Muscle of back (tissue), 13 donors: Measurements from ENCODE around the gene OR1C1. TPM values are rescaled to one million over a fixed set of nuclear protein-coding genes. Genes with fewer than 3 reads are reported as not detected.
"Not testable (repeated sequence)": the region's sequence is repeated elsewhere in the genome, so short reads cannot be mapped to it uniquely, and the experiment has no call there.

Experiments
- DNase-seq, 3 donors: peaks; one replicate each; pipeline versions ENCODE4 v3.0.0 to v3.0.0-alpha.2; 2013
- long read RNA-seq, 9 donors: transcript quantifications; one replicate each; lab custom pipeline, GENCODE V29; 2026
- polyA plus RNA-seq, 10 donors: library from polyadenylated mRNA; unstranded; fragments of 120-200 nt; gene quantifications; one replicate each; pipeline ENCODE4 v1.2.1, GENCODE V29; 2013; ENCODE audit not compliant: insufficient read length in 10 of 10

OR1C1 gene
- not detected for polyA plus RNA-seq
- long read RNA-seq, donor 1 = 0 reads
- long read RNA-seq, donor 2 = 0 reads
- long read RNA-seq, donor 3 = 0 reads
- long read RNA-seq, donor 4 = 0 reads
- long read RNA-seq, donor 5 = 0 reads
- long read RNA-seq, donor 6 = 0 reads
- long read RNA-seq, donor 7 = 0 reads
- long read RNA-seq, donor 8 = 0 reads
- long read RNA-seq, donor 9 = 0 reads

DNA sequence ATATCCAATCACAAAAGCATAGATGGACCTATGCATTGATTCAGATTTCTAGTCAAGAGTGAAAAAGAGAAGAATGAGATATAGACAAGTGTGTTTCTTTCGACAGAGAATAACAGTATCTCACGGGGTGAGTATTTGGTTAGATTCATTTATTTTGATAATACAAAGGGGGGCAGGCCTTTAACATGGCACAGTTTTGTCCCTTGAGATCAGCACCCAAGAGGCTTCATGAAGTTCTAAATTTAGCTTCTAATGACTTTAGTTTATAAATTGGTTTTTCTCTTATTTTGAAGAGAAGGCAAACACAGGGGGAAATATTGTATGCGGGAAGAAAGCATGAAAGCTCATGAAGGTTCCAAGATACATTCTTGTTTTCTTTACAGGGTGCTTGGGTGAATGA lies at the start of gene OR1C1:
Gene OR1C1 (minus strand): TSS at position 101 of the 400 bp plus-strand sequence. CDS start 2,150 bp downstream, outside the sequence.
- no peak for DNase-seq

DNA sequence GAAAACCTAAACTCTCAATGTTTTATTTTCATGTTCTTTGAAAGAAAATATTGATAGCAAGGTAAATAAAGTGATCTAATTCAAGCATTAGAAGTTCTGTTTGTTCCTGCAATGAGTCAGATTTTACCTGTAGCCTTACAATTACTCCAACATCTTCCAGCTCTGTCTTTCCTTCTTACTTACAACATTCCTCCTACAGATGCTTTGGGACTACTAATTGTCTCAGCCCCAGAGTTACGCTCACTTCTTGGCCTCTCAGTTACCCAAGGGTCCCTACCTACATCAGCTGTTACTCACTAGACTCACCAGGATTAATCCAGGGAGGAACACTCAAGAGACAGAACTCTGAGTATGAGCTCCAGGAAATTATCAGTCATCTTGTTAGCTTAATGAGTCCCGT lies 37.2 kb upstream of the OR1C1 start:
- DNase-seq = no peak

DNA sequence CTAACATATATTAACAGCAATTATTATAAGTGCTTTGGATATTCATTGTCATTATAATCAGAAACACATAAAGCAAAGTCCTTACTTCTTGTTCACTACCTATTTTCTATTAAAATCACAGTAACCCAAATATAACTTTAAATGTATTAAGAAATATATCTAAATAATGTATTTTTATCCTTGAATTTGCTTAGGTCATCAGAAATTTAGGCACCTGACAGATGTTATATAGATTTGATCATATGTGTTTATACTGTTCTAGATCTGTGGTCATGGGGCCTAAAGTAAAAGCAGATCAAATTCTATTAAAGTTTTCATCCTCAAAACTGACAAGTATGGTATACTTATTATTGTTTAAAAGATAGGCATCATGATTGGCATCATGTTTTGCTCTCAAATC lies 9.2 kb upstream of the OR1C1 start:
- DNase-seq = no peak

GRCh38 chr1:247754311-247754710 lies 6.0 kb downstream of the OR1C1 start:
- not testable (repeated sequence) for DNase-seq

GRCh38 chr1:247749870-247750269 lies 10.5 kb downstream of the OR1C1 start:
- no peak for DNase-seq

DNA sequence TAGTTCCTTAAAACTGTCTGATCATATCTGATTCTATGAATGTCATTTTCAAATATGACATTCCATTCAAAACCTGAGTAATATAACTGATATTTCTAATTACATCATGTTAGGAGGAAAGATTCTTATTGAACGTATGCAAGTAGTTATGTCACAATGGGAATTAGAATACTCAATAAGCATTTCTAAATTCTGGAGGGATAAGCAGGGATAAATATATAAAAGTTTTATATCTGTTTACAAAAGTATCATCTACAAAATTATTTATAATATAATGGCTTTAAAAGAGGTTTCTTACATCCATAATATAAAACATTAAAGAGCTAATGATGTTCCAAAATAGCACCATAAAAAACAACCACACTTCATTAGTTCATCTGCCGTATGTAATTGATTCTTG lies 12.3 kb downstream of the OR1C1 start, which contains the start of gene OR14A2:
Gene OR14A2 (minus strand): TSS at position 101 of the 400 bp plus-strand sequence.
- no peak for DNase-seq

- no peak for DNase-seq
These were observed 12.7 kb downstream of the OR1C1 start for GRCh38 chr1:247747616-247748015.

GRCh38 chr1:247746391-247746935 lies 13.9 kb downstream of the OR1C1 start:
- no peak for DNase-seq

- not testable (repeated sequence) for DNase-seq
These were observed 18.1 kb downstream of the OR1C1 start for GRCh38 chr1:247742215-247742760.

DNA sequence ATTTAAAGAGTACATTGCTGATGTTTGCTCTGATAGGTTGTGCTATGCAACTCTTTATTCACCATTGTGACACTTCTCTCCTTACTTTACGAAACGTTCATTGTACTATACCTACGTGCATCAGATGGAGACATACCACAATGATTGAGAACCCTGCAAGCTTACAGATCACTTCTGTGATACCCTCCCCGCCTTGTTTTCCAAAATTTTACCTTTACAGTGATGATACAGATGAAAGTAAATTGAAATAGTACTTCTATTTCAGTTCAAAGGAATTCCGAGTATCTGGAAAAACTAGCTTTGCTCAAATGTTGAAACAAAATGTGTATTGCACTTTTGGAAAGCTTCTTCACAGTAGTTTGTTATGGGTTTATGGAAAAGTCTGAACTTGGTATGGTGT lies 18.6 kb downstream of the OR1C1 start:
- DNase-seq = no peak

DNA sequence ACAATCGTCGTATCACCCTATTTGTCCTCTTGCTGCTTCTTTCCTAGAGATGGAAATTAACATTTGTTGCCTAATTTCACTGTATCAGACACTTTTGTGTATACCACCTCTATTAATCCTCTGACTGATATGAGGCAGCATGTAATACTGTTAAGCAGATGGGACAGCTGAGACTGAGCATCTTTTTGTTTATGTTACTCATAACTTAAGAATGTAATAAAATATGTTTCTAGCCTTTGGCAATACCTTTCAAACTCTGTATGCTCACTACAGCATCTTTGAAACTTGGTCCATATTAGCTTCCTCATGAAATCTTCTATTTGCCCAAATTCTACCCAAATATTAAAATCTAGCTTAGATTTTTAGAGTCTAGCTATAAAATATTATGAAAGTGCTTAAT lies 19.6 kb downstream of the OR1C1 start:
- DNase-seq = no peak

- DNase-seq = no peak
These were observed 22.0 kb downstream of the OR1C1 start, which contains the start of gene OR14K1 for GRCh38 chr1:247738315-247738714. Gene OR14K1 (plus strand): TSS chr1:247738615. CDS start chr1:247738615, 0 bp downstream.

DNA sequence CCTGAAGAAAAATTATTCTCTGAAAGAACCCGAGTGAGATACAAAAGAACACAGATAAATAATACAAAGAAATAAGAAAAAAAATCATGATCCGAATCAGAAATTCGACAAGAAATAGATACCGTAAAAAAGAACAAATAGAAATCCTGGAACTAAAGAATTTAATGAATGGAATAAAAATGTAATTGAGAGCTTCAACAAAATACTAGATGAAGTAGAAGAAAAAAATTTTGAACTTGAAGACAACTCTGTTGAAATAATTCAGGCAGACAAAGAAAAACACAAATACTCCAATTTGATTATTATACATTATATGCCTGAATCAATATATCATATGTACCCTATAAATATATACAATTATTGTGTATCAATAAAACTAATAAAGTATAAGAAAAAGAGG lies 39.1 kb downstream of the OR1C1 start:
- no peak for DNase-seq

DNA sequence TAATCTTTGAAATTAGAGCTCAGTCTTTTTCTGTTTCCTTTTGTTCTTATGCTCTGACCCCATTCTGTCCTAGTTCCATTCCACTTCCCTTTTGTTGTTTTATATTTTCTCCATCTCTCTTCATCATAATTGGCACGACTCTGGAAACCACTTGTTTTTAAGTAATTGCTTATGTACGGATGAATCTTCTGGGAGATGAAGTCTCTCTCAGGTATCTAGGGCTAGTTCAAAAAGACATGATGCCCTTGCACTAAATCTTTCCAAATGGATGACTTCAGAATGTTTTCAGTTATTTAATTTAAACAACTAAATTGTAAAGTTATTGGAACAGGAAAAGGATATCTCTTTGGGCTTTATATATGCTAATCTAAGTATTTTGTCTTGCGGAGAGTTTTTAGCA lies 43.8 kb downstream of the OR1C1 start, which contains the start of gene OR6F1:
Gene OR6F1 (minus strand): TSS at position 101 of the 400 bp plus-strand sequence. CDS start 3,891 bp downstream, outside the sequence.
- no peak for DNase-seq

DNA sequence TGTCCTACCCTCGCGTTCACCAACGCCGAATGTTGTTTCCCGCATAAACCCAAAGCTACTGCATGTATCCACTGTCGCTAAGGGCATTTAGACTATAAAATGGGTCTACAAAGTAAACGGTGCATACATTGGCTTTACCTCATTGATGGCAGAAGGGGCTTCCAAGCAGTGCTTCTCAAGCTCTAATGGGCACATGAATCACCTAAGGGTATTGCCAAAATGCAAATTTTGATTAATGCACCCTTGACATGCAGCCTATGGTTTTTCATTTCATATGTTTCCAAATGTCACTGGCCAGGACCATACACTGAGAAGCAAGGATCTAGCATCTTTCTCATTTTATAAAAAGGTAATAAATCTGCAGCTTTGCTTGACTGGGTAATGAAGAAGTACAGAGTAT lies 46.6 kb downstream of the OR1C1 start:
- no peak for DNase-seq

- not testable (repeated sequence) for DNase-seq
These were observed 49.7 kb downstream of the OR1C1 start for GRCh38 chr1:247710681-247711080.

Other genes starting within 250 kb of the OR1C1 start
- under 1 TPM; 0.04 to 0.33 (median 0.18) TPM for gene OR2C3, start 224.1 kb downstream of the OR1C1 start, polyA plus RNA-seq
- gene GCSAML, start 211.4 kb downstream of the OR1C1 start, polyA plus RNA-seq = under 1 TPM; 0.08 to 0.36 (median 0.23) TPM
- not detected for gene OR2G2, start 172.2 kb downstream of the OR1C1 start, polyA plus RNA-seq
- gene OR2G3, start 155.0 kb downstream of the OR1C1 start, polyA plus RNA-seq = not detected
- not detected for gene OR13G1, start 80.8 kb downstream of the OR1C1 start, polyA plus RNA-seq
- gene OR6F1, start 43.9 kb downstream of the OR1C1 start, polyA plus RNA-seq = not detected
- not detected for gene OR14K1, start 21.9 kb downstream of the OR1C1 start, polyA plus RNA-seq
- gene OR14A2, start 12.4 kb downstream of the OR1C1 start, polyA plus RNA-seq = not detected
- gene OR14A16, start 63.6 kb upstream of the OR1C1 start, polyA plus RNA-seq = not detected
- not detected for gene OR11L1, start 81.3 kb upstream of the OR1C1 start, polyA plus RNA-seq
- 10 to 100 TPM in 1 of 10 donors, 1 to 10 TPM in 9; 2.3 to 11.2 (median 4.2) TPM for gene TRIM58, start 96.6 kb upstream of the OR1C1 start, polyA plus RNA-seq
- 1 to 10 TPM in 6 of 10 donors, under 1 TPM in 4; 0.30 to 2.2 (median 1.5) TPM for gene OR2W3, start 135.0 kb upstream of the OR1C1 start, polyA plus RNA-seq
- gene OR2T8, start 159.7 kb upstream of the OR1C1 start, polyA plus RNA-seq = under 1 TPM in 2 of 10 donors, not detected in 8; 0.19 to 0.27 TPM
- gene OR2AJ1, start 164.3 kb upstream of the OR1C1 start, polyA plus RNA-seq = not detected
- not detected for gene OR2L8, start 188.3 kb upstream of the OR1C1 start, polyA plus RNA-seq
- not detected for gene OR2AK2, start 204.7 kb upstream of the OR1C1 start, polyA plus RNA-seq